HepG2 (cell line): ENCODE measurements around the gene NUDT1. TPM values are rescaled to one million over a fixed set of nuclear protein-coding genes. Genes with fewer than 3 reads are reported as not detected.

Experiments
- BCL6 ChIP-seq: IDR thresholded peaks from 2 replicates; pipeline ENCODE4 v1.6.1; 2016; ENCODE audit warnings: missing genetic modification reagents, missing compliant biosample characterization
- BORCS8-MEF2B ChIP-seq: sonication (generic); formaldehyde crosslinking; IDR thresholded peaks from 2 replicates; pipeline ENCODE4 v1.8.0; 2022; ENCODE audit warnings: mild to moderate bottlenecking, missing genetic modification reagents
- CBFB ChIP-seq: sonication (generic); formaldehyde crosslinking; IDR thresholded peaks from 2 replicates; pipeline ENCODE4 v1.4.0; 2020; ENCODE audit warnings: missing genetic modification reagents
- DBP ChIP-seq: sonication (generic); formaldehyde crosslinking; IDR thresholded peaks from 2 replicates; pipeline ENCODE4 v1.4.0; 2020; ENCODE audit warnings: missing genetic modification reagents; ENCODE audit errors: not compliant biosample characterization
- DMAP1 ChIP-seq: IDR thresholded peaks from 2 replicates; pipeline ENCODE4 v1.6.1; 2016
- GPBP1L1 ChIP-seq: sonication (generic); formaldehyde crosslinking; IDR thresholded peaks from 2 replicates; pipeline ENCODE4 v1.5.0; 2020; ENCODE audit warnings: mild to moderate bottlenecking, missing genetic modification reagents
- HDAC2 ChIP-seq: sonication (generic); formaldehyde crosslinking; IDR thresholded peaks from 2 replicates; pipeline ENCODE4 v1.4.0; 2020; ENCODE audit warnings: missing genetic modification reagents
- HMG20A ChIP-seq: IDR thresholded peaks from 2 replicates; pipeline ENCODE4 v1.6.1; 2016; ENCODE audit warnings: borderline replicate concordance
- KDM5B ChIP-seq: sonication (generic); formaldehyde crosslinking; IDR thresholded peaks from 2 replicates; pipeline ENCODE4 v1.4.0; 2020; ENCODE audit warnings: missing genetic modification reagents, mild to moderate bottlenecking, borderline replicate concordance
- MEIS2 ChIP-seq: sonication (generic); formaldehyde crosslinking; IDR thresholded peaks from 2 replicates; pipeline ENCODE4 v1.9.0; 2021; ENCODE audit warnings: mild to moderate bottlenecking, missing genetic modification reagents
- SIN3A ChIP-seq: IDR thresholded peaks from 2 replicates; pipeline ENCODE4 v1.6.1; 2011; ENCODE audit warnings: low read depth, mild to moderate bottlenecking, control low read depth, low read length, borderline replicate concordance
- TEAD3 ChIP-seq: optimal IDR thresholded peaks from 2 replicates; pipeline ENCODE3; 2016; ENCODE audit warnings: borderline replicate concordance
- THAP7 ChIP-seq: sonication (generic); formaldehyde crosslinking; IDR thresholded peaks from 2 replicates; pipeline ENCODE4 v1.8.1; 2023; ENCODE audit warnings: mild to moderate bottlenecking, missing genetic modification reagents
- TMF1 ChIP-seq: sonication (generic); formaldehyde crosslinking; IDR thresholded peaks from 2 replicates; pipeline ENCODE4 v1.8.1; 2022; ENCODE audit warnings: low read depth, missing genetic modification reagents
- ZBTB3 ChIP-seq: sonication (generic); formaldehyde crosslinking; IDR thresholded peaks from 2 replicates; pipeline ENCODE4 v1.4.0; 2020; ENCODE audit warnings: low read depth, mild to moderate bottlenecking, moderate library complexity, missing genetic modification reagents, borderline replicate concordance
- ZNF12 ChIP-seq: sonication (generic); formaldehyde crosslinking; IDR thresholded peaks from 2 replicates; pipeline ENCODE4 v1.5.0; 2020; ENCODE audit warnings: missing genetic modification reagents
- ZNF251 ChIP-seq: sonication (generic); formaldehyde crosslinking; IDR thresholded peaks from 2 replicates; pipeline ENCODE4 v1.9.0; 2021; ENCODE audit warnings: mild to moderate bottlenecking, missing genetic modification reagents
- ZNF256 ChIP-seq: sonication (generic); formaldehyde crosslinking; conservative IDR thresholded peaks from 2 replicates; pipeline ENCODE4 v1.4.0; 2020; ENCODE audit warnings: missing genetic modification reagents
- ZNF264 ChIP-seq: sonication (generic); formaldehyde crosslinking; IDR thresholded peaks from 2 replicates; pipeline ENCODE4 v1.4.0; 2020; ENCODE audit warnings: missing genetic modification reagents
- ZNF30 ChIP-seq: sonication (generic); formaldehyde crosslinking; IDR thresholded peaks from 2 replicates; pipeline ENCODE4 v1.5.0; 2020; ENCODE audit warnings: mild to moderate bottlenecking, missing genetic modification reagents
- ZNF33A ChIP-seq: sonication (generic); formaldehyde crosslinking; IDR thresholded peaks from 2 replicates; pipeline ENCODE4 v1.5.1; 2020; ENCODE audit warnings: missing genetic modification reagents, mild to moderate bottlenecking, moderate library complexity, borderline replicate concordance
- ZNF441 ChIP-seq: sonication (generic); formaldehyde crosslinking; IDR thresholded peaks from 2 replicates; pipeline ENCODE4 v1.7.0; 2021; ENCODE audit warnings: missing genetic modification reagents, borderline replicate concordance
- ZNF737 ChIP-seq: sonication (generic); formaldehyde crosslinking; IDR thresholded peaks from 2 replicates; pipeline ENCODE4 v1.5.0; 2020; ENCODE audit warnings: missing genetic modification reagents, mild to moderate bottlenecking, borderline replicate concordance
- ZNF772 ChIP-seq: sonication (generic); formaldehyde crosslinking; IDR thresholded peaks from 2 replicates; pipeline ENCODE4 v1.5.0; 2020; ENCODE audit warnings: mild to moderate bottlenecking, missing genetic modification reagents
- ZSCAN20 ChIP-seq: sonication (generic); formaldehyde crosslinking; IDR thresholded peaks from 2 replicates; pipeline ENCODE4 v1.4.0; 2020; ENCODE audit warnings: missing genetic modification reagents, mild to moderate bottlenecking, borderline replicate concordance
- polyA plus RNA-seq, 8 experiments: library from polyadenylated mRNA; depleted of rRNA in 3 of 8; stranded (reverse) in 7 of 8; unstranded in 1 of 8; fragments of >200 nt; fragmentation: Illumina TruSeq in 4 of 8; extraction: Trizol in 4 of 8; gene quantifications; 2 replicates each; pipeline versions ENCODE4 v1.2.1 to v1.2.3, GENCODE V29; 2011 to 2016; ENCODE audit warnings: low read depth in 4 of 8, missing spikeins in 1 of 8, mixed read lengths in 1 of 8; ENCODE audit not compliant: insufficient read depth in 1 of 8
- total RNA-seq, 5 experiments: library from RNA; depleted of rRNA; stranded (reverse); fragments of >200 nt; fragmentation: Illumina TruSeq; extraction: Trizol; gene quantifications; 2 replicates each; pipeline ENCODE4 v1.2.3, GENCODE V29; 2016; ENCODE audit warnings: low read depth in 1 of 5
- TF ChIP-seq, protein P1 (sequence below): sonication (generic); formaldehyde crosslinking; IDR thresholded peaks from 2 replicates; pipeline ENCODE4 v1.4.0; 2020; ENCODE audit warnings: missing genetic modification reagents

The NUDT1 gene
- total and polyA plus RNA-seq, 2 of the 13 experiments (the other 11 are each of a cell fraction or from before 2014, with no cell fraction given), result 9.1 to 26.8 TPM

GRCh38 chr7:2232766-2233520 is 9.1 kb upstream of the NUDT1 start, which contains the start of gene MAD1L1 (continued):
- TF ChIP-seq GPBP1L1 (no peak), BCL6 (peak; percentile 43; the same call in 1 of the 2 replicates), ZNF772 (CRISPR knock-in tag) (peak; percentile 80; the same call in 1 of the 2 replicates), CBFB (peak; percentile 59; the same call in 1 of the 2 replicates), THAP7 (no peak), TMF1 (CRISPR knock-in tag) (no peak; the same call in 1 of the 2 replicates), ZNF256 (peak; percentile 68; the same call in 1 of the 2 replicates), SIN3A (peak; percentile 87; the same call in 1 of the 2 replicates), HDAC2 (no peak), ZNF30 (CRISPR knock-in tag) (no peak), ZNF12 (CRISPR knock-in tag) (peak; percentile 21; the same call in 1 of the 2 replicates), TEAD3 (no peak), ZNF33A (no peak), ZNF251 (CRISPR knock-in tag) (peak; percentile 57; the same call in 1 of the 2 replicates), ZSCAN20 (CRISPR knock-in tag) (0 out of 2 replicates have a peak, but pooled peaks have one; percentile 77), DBP (no peak), ZNF264 (CRISPR knock-in tag) (peak; percentile 82; the same call in 1 of the 2 replicates), ZBTB3 (0 out of 2 replicates have a peak, but pooled peaks have one; percentile 39), MEIS2 (CRISPR knock-in tag) (peak; percentile 56), DMAP1 (0 out of 2 replicates have a peak, but pooled peaks have one; percentile 34), ZNF441 (peak; percentile 75; the same call in 1 of the 2 replicates), ZNF737 (no peak), BORCS8-MEF2B (CRISPR knock-in tag) (peak; percentile 36; the same call in 1 of the 2 replicates), KDM5B (CRISPR knock-in tag) (peak; percentile 51; the same call in 1 of the 2 replicates), HMG20A (CRISPR knock-in tag) (no peak)
- TF ChIP-seq, protein P1, sequence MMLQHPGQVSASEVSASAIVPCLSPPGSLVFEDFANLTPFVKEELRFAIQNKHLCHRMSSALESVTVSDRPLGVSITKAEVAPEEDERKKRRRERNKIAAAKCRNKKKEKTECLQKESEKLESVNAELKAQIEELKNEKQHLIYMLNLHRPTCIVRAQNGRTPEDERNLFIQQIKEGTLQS (CRISPR knock-in tag), result no peak
